Testis (tissue), 2 donors: ENCODE results near the gene CCBE1.

Experiments used
- POLR2A ChIP-seq: fragments of 450-650 bp; IDR thresholded peaks from one replicate; pipeline ENCODE4 v1.6.1; 2017; ENCODE audit warnings: antibody characterized with exemption, mild to moderate bottlenecking, moderate library complexity
- TF ChIP-seq, protein P1 (sequence below), 3 experiments: fragments of 450-650 bp in 2 of 3; fragments of 200-600 bp in 1 of 3; sonication (generic) in 1 of 3; IDR thresholded peaks; one replicate each; pipeline ENCODE4 v1.5.1; 2016 to 2019; ENCODE audit warnings: antibody characterized with exemption in 3 of 3, mild to moderate bottlenecking in 2 of 3, moderate library complexity in 1 of 3

DNA sequence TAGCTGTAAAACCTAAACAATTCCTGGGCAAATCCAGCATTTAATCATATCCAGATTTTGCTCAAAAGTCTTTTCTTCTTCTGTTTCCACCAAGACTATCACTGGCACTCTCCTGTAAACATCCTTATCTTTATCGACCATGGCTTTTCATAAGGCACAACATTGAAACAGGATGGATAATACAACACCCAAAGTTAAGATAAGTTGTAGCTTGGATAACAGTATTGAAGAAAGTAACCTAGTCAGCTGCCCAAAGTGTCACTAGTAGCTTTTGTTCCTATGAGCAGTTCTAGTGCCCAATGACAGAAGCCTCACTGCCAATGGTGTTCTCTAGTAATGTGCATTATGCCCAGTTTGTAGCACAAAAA lies 22.3 kb downstream of the CCBE1 start:
- TF ChIP-seq, protein P1, sequence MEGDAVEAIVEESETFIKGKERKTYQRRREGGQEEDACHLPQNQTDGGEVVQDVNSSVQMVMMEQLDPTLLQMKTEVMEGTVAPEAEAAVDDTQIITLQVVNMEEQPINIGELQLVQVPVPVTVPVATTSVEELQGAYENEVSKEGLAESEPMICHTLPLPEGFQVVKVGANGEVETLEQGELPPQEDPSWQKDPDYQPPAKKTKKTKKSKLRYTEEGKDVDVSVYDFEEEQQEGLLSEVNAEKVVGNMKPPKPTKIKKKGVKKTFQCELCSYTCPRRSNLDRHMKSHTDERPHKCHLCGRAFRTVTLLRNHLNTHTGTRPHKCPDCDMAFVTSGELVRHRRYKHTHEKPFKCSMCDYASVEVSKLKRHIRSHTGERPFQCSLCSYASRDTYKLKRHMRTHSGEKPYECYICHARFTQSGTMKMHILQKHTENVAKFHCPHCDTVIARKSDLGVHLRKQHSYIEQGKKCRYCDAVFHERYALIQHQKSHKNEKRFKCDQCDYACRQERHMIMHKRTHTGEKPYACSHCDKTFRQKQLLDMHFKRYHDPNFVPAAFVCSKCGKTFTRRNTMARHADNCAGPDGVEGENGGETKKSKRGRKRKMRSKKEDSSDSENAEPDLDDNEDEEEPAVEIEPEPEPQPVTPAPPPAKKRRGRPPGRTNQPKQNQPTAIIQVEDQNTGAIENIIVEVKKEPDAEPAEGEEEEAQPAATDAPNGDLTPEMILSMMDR (IDR thresholded peaks at IDR 0.05) = no peak
- TF ChIP-seq POLR2A = no peak
